Measurements from ENCODE around the gene ABLIM2.

Gene ABLIM2

DNA sequence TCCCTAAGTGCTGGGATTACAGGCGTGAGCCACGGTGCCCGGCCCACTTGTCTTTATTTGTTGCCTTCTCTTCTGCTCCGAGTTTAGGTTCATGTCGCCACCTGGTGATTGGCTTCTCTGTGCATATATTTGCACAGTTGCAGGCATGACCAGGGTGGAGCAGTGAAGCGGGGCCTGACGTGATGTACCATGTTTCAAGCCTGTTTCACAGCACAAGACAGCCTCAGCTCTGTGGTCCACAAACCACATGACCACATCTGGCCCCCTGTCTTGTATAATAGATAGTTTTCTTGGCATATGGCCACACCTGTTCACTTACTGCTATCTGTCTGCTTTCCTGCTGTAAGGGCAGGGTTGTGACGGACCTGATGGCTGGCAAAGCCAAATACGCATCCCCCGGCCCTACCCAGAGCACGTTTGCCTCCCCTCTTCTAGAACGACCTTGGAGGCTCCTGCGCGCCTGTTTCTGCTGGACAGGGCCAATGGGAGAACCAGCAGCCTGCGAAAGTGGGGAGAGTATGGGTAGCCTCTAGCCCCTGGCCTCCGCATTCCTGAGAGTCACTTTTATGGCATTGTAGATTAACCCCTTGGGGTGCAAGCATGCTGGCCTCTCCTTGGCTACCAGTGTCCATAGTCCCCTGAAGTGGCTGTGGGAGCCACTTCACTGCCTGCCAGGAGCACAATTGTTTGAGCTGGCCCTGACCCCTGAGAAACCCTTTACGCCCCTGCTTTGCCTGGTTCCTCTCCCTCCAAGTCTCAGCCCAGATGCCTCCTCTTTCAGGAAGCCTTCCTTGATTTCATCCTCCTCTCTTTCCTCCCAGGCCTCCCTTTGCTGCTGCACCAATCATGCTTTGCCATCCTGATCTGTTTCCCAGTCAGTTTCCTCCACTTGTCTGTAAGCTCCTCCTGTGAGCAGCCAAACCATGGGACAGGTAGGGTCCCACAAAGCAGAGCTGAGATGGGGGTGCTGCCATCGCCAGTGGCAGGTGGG lies 34.4 kb upstream of the ABLIM2 start:
- no peak for DNase-seq

GRCh38 chr4:8191136-8191747 lies 32.6 kb upstream of the ABLIM2 start:
- DNase-seq: no peak

DNA sequence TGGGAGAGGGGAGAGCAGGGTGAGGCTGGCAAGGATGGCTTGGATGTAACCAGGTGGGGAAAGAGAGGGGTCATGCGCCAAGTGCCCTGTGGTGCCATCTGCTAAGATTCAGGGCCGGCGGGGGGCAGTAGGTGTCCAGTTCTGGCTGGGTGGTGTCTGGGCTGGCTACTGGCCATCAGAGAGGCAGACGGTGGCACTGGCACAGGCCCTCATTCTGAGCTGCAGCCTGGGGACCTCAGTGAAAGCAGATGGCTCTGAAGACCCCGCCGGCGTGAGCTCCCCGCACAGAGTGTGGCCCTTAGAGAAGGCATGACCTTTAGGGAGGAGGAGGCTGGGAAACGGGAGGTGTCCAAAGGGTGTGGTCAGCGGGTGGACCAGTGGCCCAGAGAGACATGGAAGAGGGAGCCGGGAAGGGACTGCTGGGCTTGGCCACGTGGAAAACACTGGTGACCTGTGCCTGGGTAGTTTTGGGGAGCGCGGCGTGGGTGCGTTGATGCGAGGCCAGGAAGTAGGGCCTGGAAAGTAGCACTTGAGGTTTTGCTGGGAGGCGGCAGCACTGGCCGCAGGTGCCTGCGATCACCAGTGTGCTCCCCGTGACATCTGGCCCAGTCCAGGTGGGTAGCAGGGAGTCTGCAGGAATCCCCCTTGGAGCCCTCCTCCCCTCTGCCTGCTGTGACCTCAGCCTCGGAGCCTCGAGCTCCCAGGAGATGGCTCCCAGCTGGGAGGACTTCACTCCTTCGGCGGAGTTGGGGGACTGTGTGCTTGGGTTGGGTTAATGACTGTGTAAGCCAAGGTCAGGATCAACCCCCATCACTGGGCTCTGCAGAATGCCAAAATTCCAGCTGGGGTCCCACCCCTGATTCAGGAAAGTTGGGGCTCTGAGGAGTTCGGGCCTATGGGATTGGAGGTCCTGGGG lies 31.2 kb upstream of the ABLIM2 start:
- DNase-seq: no peak

DNA sequence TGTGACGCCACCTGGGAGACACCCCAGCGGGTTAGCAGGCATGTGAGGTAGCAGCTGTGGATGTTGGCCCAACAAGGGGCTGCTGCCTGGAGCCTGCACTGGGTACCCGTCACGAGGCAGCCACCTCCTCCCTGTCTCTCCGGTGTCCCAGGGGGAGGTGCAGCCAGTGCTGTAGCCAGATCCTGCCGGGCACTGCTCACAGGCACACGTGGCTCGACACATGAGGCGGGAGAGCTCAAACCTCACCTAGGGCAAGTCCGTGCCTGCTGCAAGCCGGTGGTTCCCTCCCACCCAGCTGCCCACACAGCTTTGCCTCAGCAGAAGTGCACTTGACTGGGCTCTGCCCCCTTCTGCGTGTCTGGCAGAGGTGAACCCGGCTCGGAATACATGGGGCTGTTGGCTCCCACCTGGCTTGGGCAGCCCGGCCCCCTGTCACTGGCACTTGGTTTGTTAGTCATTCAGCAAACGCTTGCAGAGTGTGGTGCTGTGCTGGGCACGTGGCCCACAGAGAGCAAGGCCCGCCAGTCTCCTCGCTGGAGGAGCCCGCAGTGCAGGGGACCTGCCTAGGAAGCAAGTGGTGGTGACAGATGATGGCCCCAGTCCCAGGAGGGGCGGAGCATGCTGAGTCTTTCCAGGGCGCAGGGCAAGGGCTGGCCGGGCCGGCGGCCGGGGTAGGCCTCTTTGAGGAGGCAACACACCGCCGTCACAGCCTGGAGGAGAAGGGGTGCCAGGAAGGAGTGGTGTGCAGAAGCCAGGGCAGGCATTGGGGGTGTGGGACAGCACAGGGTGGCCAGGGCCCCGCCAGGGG lies 30.3 kb upstream of the ABLIM2 start:
- DNase-seq: peak; percentile 58

DNA sequence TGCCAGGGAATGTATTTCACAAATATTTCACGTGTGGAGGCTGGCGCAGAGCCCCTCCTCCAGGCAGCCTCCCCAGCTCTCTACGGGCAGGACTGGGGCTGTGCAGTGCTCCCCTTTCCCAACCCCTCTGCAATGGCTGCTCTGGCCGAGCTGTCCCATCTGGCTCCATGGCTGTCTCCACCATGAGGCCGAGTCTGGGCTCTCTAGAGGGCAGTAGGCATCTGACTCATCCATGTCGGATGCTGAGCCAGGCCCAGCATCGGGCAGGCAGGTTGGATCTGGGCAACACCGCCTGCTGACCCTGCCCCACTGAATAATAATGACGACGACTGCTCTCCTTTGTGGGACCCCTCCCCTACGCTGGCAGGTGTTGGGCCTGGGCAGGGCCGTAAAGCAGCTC lies 29.5 kb upstream of the ABLIM2 start:
- DNase-seq: no peak

DNA sequence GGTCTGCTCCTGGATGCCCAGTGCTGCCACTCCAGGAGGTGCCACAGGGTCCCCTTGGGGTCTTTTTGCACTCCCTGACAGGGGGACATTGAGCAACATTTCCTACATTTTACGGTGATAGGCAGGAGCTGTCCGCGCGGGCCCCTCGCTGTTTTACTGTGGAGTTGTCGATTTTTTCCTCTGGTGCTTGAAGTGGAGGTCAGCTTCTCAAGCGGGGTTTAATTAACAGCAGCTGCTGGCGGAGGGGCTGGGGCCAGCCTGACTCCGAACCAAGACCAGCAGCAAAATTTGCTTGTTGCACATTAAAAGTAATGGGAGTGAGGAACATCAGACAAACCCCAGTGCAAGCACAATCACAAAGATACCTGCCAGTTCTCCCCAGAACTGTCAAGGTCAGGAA lies 27.3 kb upstream of the ABLIM2 start:
- DNase-seq: no peak

DNA sequence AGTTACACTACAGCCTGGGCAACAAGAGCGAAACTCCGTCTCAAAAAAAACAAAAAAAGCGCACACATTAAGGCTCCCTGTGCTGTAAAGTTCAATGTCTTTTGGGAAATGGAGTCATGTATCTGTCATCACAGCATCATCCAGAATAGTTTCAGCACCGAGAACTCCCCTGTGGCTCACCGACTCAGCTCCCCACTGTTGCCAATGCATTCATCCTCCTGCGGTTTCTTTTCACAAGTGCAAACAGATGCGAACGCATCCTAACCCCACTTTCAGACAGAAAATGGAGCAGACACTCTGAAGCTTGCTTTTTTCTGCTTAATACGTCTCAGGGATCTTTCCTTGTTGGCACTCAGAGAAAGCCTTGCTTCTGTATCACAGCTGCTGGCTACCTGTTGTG lies 26.7 kb upstream of the ABLIM2 start:
- no peak for DNase-seq

DNA sequence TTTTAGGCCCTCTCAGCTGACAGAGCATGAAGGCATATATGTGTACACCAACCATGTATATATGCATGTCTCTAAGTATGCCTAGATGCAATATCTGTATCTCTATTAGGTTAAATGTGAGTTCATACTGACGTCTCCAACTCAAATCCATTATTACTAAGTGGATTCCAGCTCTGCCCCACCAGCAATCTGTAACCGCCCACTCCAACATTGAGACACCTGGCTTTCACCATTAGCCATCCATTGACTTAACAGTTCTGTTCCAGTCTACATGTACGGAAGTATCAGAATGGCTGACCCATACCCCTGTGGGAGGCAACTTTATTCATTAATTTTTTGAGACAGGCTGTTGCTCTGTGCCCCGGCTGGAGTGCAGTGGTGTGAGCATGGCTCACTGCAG lies 25.4 kb upstream of the ABLIM2 start:
- DNase-seq: no peak

DNA sequence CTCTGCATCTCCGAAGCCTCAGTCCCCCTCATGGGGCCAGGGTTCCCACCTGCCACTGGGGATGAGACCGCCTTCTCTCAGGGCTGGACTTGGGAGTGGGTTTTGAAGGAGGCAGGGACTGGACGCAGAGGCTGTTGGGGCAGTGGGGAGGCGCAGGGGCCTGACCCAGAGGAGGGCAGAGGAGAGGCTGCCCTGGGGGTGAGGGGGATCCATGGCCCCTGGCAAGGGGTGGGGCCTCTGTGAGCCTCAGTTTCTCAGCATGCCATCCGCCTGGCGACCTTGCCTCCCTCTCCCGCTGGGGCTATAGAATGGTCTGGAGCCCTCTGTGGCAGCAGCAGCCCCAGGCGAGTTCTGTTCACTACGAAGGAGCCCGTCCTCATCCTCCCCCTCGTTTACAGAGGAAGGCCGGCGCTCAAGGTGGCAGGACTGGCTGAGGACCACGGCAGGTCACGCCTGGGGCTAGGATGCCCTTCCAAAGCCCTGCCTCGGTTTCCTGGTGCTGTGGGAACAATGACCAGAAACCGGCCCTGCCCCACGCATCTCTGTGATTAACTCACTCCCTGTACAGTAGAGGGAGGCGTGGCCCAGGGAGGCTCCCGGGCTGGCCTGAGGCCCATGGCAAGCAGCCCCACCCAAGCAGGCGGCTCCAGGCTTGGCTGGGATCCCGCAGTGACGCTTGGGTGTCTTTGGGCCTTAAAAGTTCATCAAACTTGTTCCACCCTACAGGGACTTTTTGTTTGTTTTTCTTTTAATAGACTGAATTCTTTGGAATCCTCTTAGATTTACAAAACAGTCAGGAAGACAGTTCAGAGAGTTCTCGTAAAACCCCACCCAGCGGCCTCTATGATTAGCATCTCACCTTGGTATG lies 24.5 kb upstream of the ABLIM2 start:
- DNase-seq: no peak

DNA sequence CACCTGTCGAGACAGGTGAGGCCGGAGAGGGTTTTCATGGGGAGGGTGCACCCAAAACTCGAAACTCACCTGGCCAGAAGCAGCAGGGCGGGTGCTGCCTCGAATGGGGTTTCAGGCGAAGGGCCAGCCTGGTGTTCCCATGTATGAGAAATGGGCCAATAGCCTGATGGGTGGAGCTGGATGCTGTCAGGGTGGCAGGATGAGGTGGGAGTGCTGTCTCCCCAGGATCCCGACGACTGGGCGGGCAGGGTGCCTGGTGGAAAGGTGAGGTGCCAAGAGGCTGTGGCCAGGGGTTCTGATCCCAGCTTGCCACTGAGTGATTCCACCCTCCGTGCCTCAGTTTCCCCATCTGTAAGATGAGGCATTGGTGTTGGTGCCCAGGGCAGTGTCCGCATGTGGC lies 23.7 kb upstream of the ABLIM2 start:
- DNase-seq: no peak

DNA sequence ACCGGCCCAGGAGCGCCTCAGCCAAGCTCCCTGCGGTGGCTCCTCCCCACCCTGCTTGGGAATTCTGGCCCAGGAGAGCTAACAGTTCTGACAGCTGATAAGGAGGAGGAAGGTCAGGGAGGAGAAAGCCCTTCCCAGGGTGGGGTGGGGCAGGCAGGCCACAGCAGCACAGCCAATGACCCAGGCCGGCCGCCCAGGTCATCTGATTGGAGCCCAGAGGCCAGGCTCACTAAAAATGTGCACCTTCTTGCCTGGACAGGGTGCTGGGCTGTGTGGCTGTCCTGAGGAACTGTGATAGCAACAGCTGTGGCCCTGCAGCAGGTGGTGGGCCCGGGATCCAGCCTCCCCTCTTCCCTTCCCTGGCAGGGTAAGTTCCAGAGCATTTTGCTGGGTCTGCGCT lies 23.2 kb upstream of the ABLIM2 start:
- DNase-seq: no peak

GRCh38 chr4:8181119-8181518 lies 22.5 kb upstream of the ABLIM2 start:
- no peak for DNase-seq

- no peak for DNase-seq
These were observed 21.9 kb upstream of the ABLIM2 start for GRCh38 chr4:8180310-8181093.

DNA sequence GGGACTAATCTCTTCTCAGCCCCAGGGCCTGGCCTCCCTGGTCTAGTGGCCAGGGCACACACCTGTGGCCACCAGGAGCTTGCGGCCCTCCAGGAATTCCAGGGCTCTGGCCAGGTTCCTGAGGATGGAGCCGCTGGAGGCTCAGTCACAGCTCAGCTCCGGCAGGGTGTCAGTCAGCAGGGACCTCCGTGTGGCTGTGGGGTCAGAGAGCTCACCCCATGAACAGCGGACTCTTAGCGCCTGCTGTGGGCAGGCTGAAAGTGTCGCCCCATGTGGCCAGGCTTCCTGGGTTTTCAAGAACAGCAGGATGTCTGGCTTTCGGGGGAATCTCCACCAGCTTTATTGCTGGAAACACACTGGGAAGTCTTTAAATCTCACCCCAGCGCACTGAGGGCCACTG lies 21.2 kb upstream of the ABLIM2 start:
- DNase-seq: no peak

- DNase-seq: no peak
These were observed 20.5 kb upstream of the ABLIM2 start for GRCh38 chr4:8179074-8179473.

- no peak for DNase-seq
These were observed 19.3 kb upstream of the ABLIM2 start for GRCh38 chr4:8177956-8178355.

- DNase-seq: no peak
These were observed 18.9 kb upstream of the ABLIM2 start for GRCh38 chr4:8177552-8177951.

GRCh38 chr4:8176547-8177399 lies 18.2 kb upstream of the ABLIM2 start:
- no peak for DNase-seq

DNA sequence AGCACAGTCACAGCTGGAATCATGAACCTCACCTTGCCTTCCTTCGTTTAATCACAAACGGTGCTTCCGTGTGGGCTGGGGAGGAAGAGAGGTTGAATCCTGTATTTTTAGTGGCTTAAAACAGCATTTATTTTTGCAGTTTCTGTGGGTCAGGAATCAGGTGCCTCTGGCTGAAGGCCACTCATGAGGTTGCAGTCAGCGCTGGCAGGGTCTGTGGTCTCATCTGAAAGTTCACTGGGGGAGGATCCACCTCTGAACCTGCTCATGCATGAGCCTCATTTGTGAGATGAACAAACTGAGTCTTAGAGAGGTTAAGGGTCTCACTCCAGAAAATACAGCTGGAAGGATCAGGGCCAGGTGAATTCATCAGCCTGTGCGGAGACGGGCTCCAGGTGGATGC lies 17.1 kb upstream of the ABLIM2 start:
- no peak for DNase-seq

GRCh38 chr4:8174970-8175369 lies 16.4 kb upstream of the ABLIM2 start:
- no peak for DNase-seq

All from NCI-H1436 treated with DMSO at 0.1 percent for 48 hours (cell line).